Medulla oblongata (tissue), 1 donor: ENCODE measurements around the gene DAPP1.
A peak's percentile ranks its signal among the peaks of the same experiment; 100 is the strongest.
"Not testable (repeated sequence)": the region's sequence is repeated elsewhere in the genome, so short reads cannot be mapped to it uniquely, and the experiment has no call there.

Experiments
- DNase-seq: peaks from one replicate; pipeline ENCODE4 v3.0.0-alpha.2; 2015; ENCODE audit errors: extremely low spot score

The DAPP1 gene, protein sequence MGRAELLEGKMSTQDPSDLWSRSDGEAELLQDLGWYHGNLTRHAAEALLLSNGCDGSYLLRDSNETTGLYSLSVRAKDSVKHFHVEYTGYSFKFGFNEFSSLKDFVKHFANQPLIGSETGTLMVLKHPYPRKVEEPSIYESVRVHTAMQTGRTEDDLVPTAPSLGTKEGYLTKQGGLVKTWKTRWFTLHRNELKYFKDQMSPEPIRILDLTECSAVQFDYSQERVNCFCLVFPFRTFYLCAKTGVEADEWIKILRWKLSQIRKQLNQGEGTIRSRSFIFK

DNA sequence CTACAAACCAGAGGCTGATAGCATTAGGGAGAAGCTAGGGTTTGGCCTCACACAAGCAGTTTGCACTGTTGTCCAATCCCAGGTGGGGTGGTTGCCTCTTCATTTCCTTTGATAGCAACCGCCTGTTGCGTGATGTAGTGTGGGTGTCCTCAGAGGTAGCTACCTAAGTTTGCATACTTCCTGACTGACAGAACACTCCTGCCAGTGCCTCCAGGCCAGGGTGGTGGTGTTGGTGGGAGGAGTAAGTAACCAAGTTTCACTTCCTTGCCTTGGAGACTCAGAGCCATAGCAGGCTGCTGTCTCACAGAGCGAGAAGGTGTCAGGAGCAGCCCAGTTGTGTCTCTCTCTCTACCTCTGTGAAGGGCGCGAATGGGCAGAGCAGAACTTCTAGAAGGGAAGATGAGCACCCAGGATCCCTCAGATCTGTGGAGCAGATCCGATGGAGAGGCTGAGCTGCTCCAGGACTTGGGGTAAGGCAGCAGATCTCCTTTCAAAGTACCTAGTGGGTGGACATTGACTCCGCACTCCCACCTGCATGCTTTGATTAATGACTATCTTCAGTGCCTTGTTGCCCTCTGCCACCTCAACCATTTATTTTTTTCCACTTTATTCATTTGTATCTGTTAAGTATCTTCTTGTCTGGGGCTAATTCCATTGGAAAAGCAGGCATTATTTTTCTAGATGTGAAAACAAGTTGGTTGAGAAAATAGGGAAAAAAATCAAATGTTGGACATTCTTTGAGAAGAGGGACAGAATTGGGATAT is at the start of gene DAPP1:
Gene DAPP1 (plus strand): TSS at position 283 of the 764 bp plus-strand sequence. CDS start 87 bp downstream, at position 370.
- peak; percentile 54 for DNase-seq

DNA sequence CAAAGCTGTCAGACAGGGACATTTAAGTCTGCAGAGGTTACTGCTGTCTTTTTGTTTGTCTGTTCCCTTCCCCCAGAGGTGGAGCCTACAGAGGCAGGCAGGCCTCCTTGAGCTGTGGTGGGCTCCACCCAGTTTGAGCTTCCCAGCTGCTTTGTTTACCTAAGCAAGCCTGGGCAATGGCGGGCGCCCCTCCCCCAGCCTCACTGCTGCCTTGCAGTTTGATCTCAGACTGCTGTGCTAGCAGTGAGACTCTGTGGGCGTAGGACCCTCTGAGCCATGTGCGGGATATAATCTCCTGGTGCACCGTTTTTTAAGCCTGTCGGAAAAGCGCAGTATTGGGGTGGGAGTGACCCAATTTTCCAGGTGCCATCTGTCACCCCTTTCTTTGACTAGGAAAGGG is 45.8 kb upstream of the DAPP1 start:
- not testable (repeated sequence) for DNase-seq

DNA sequence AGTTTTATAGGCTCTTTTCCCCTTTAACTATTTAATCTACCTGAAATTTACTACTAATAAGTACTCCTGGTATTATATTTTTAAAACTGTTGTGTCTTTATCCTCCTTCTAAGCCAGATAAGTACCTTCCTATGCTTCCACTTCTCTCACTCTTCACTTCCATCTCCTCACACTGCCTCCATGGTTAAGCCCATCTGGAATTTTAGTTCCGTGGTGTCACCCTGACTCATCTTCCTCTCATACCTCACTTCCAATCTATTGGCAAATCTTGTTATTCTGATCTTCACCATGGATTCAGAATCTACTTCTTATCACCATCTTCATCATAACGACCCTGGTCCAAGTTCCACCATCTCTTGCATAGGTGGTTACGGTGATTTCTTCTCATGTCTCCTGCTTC is 32.7 kb upstream of the DAPP1 start:
- DNase-seq: no peak

DNA sequence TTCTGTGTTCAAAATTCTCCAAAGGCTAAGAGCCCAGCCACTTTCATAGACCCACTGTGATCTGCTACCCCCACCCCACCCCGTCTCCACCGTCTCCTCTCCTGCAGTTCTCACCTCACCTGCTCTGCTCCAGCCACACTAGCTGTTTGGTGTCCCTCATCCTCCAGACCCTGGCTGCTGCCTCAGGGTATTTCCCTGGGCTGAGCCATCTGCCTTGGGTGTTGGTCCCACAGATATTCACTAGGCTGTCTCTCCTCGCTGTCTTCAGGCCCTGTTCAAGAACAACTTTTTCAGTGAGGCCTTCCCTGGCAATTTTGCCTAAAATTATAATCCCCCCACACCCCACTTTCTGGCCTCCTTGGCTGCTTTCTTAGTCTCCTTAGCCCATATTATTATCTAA is 31.8 kb upstream of the DAPP1 start:
- no peak for DNase-seq

DNA sequence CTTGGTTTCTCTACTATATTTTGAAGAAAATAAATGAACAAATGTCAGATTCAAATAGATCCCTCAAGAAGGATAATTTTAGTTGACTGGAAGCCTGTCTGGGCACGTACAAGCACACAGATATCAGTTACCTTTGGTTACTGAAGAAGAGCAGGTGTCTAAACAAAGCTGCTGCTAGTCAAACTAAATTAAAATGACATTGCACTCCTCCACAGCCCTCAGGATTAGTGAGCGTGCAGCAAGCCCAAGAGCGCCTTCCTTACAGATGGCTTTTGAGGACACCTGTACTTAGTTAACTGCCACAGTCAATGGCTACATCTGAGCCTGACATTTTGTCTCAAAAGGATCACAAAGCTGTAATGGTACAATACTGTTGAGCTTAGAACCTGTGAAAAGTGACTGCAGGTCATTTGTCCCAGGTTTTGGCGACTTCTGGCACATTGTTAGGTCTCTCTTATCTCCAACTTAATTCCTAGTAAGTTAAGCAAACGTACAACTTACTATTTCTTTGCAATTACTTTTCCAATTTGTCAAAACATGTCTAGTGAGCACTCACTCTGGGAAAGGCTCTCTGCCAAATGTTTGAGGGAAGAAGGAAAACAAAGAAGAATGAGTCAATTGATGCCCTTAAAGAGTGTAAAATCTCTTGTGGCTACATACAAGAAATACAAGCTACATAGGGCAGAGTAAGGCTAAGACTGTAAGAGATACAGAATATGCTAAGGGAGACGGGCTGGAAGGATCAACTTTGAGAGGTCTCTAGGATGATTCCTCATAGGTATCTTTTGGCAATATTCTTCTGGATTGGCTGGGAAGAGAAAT is 25.6 kb upstream of the DAPP1 start:
- DNase-seq: no peak

DNA sequence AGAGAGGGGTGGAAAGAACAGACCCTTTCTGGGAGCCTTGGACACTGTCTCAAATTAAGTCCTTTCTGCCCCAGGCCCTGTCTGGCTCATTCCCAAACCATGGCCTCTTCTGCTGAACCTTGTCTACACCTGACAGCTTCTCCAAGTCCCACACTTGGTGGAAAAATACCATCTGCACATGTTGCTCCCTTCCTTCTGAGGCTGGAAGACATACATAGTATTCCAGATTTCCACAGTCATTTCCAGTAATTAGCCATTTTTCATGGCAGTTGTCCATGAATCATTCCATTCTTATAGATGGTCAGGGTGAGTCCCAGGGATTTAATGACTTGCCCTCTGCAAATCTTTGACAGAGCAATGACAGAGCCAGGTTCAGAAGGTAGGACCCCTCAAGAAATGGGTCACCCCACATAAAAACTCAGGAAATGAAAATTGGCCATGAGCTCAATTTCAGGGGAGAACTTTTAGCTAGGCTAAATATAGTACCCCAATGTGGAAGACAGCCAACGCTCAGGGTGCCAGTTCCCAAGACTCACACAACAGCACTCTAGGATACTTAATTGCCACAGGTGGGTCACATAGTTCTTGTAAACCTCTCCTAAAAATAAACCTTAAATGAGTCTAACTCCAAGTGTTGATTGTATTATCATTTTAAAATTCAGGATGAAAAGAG is 16.2 kb upstream of the DAPP1 start:
- DNase-seq: no peak

DNA sequence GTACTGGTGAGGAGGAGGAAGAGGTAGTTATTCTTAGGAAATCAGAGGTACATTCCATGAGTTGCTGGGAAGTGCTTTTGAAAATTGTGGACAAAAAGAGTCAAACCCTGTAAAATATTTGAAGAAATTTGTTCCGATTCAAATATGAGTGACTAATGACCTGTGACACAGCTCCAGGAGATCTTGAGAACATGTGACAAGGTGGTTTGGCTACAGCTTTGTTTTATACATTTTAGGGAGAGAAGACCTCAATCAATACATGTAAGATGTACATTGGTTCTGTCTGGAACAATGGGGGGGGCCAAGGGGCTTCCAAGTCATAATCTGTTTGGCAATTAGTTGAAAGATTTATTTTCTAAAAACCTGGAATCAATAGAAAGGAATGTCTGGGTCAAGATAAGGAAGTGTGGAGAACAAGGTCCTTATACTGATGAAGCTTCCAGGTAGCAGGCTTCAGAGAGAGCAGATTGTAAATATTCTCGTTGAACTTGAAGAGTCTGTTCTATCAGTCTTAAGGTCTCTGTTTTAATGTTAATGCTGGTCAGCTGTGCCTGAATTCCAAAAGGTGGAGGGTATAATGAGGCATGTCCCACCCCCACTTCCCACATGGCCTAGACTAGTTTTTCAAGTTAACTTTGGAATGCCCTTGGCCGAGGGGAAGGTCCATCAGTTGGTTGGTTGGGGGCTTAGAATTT is 15.5 kb upstream of the DAPP1 start:
- DNase-seq: no peak

DNA sequence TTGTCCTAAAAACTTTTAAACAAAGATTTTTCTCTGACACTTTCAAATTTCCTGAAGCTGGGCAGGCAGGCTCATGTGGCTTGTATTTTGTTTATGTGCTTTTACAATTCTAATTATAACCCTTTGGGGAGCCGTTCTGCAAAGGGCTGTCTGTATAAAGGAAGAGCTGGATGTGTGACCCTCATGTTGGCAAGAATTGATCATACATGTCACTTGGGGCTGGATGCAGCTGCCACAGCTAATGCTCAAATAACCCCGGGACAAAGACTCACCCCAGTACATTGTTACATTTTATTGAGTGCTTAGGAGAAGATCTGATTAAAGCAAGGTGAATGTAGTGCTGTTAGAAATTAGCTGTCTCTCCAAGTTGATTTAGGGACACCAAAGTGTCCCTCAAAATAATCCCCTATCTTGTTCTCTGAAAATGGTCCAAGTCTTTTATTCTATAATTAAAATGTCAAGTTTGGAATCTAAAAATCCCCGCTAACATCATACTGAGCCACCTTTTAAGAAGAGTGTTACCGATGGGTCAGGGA is 13.0 kb upstream of the DAPP1 start:
- DNase-seq: no peak

DNA sequence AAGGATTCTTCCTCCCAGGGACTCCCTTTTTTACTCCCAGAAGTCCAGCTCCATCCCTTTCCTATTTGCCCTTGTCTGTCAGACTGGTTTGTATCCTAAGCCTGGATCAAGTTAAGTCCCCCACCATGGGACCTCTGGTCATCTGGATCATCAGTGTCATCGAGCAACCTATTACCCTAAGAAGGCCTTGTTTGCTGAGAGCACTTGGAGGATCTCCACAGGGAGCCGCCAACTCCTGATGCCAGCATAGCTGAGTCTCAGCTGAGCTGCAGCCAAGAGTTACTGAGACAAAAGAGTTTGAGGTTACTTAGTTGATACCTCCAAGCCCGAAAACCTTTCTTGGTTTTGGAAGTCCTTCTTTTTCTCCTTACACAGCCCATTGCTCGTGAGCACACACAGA is 10.1 kb upstream of the DAPP1 start:
- DNase-seq: no peak

DNA sequence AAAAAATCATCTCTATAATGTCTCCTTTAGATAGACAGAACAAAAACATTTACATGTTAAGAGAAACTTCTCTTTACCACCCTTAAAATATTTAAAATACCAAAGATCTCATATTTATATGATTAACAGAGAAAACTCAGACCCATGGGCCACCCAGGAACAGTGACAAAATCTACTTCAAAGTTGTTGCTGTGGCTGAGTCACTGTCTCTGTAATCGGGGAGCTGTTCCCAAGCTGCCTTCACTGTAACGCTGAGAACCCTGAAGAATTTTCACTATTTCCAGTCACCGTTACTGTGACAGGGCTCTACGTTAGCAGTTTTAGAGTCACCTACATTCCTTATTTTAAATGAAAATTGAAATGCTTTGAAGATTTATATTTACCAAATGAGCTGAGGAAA is 9.0 kb upstream of the DAPP1 start:
- DNase-seq: no peak

DNA sequence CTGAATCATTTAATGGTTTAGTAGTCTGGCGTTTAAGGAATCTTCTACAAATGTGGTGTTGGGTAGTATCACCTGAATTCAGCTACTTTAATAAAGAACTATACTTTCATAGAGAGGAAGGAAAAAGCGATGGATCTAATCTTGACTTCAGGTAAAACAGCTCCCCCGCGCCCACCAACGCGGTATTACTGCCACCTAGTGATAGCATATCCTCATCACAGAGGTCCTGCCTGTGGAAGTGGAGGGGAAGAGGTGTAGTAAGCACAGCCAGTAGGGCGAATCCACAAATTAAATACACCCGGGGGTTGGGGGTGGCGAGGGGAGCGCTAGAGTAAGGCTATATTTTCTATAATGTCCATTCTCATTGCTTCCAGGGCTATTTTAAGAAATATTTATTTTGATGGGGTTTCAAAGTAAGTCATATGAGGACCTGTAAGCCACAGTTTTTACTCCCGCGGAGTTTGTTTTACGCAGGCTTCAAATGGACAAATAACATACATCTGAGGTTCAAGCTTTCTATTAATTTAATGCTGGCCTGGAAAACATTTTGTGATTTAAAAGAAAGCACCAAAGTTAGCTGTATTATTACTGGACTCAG is 8.3 kb upstream of the DAPP1 start:
- peak; percentile 12 for DNase-seq

DNA sequence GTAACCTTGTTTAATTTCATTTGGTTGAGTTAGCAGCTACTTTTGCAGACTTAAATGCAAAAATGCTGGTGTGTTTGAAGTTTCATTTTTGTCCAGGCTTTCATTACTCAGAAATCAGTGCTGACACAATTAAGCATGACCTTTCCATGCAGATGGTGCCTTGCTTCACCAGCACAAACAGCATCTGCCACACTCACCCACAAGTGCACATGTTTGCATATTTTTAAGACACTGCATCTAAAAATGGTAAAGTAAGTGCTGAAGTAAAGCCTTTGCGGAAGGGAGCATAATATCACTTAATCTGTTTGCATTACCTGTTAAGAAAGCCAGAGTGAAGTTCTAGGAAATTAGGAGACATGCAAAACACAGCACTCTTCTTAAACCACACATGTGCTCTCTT is 7.3 kb upstream of the DAPP1 start:
- no peak for DNase-seq

DNA sequence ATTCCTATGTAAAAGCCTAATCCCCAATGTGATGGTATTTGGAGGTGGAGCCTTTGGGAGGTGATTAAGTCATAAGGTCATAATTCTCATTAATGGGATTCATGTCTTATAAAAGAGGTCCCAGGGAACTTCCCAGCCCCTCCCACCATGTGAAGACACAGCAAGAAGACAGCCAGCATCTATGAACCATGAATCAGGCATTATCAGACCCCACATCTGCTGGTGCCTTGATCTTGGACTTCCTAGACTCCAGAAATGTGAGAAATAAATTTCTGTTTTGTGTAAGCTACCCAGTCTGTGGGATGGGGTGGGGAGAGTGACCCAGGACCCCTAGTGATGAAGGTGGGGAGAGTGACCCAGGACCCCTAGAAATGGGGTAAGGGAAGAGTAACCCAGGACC is 6.1 kb upstream of the DAPP1 start:
- no peak for DNase-seq

DNA sequence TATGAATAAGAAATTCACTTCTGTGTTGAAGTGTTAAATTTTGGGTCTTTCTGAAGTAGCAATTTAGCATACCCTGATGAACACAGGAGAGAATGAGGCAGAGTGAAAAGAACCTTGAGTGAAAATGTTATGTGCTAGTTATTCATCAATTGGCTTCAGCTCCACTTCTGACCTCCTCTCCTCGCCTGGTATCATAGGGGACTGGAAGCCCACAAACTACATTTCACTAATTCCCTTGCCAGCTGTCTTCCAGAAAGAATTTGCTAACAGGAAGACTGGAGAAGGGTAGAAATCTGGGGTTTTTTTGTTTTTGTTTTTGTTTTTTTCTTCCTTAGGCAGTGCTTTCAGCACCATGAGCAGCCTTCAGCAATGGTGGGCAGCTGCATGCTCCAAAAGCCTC is 5.5 kb upstream of the DAPP1 start:
- no peak for DNase-seq

DNA sequence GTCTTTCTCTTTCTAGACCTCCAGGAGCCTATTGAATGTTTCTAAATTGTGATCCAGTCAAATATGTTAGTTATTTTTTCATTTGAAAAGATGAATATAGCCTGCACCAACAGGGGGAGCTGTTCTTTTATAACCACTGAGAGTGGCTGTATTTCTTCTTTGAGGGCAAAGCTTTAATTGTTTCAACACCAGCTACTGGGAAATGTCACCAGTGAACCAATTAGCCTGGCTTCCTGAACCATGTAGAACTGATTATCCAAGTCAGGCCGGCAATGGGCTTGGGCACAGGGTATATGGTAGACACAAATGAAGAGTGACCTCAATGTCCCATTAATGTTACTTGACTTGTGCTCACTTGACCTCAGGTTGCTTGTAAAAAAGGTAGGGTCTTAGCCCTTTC is 4.8 kb upstream of the DAPP1 start:
- peak; percentile 20 for DNase-seq

DNA sequence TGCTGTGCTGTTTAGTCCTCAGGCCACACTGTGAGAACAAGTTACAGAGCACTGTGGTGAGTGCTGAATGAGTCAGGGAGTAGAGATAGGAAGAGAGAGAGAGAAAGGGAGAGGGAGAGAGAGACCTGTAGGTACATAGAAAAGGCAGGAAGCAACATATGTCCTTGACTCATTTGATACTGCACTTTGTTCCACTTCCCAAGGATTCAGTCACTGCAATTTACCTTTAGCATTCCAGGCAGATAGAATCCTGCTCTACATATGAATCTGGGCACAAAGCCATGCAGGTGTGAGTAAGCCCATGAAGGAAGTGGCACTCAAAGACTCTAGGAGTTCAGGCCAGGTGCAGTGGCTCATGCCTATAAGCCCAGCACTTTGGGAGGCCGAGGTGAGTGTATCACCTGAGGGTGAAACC is 1.0 kb upstream of the DAPP1 start:
- no peak for DNase-seq

DNA sequence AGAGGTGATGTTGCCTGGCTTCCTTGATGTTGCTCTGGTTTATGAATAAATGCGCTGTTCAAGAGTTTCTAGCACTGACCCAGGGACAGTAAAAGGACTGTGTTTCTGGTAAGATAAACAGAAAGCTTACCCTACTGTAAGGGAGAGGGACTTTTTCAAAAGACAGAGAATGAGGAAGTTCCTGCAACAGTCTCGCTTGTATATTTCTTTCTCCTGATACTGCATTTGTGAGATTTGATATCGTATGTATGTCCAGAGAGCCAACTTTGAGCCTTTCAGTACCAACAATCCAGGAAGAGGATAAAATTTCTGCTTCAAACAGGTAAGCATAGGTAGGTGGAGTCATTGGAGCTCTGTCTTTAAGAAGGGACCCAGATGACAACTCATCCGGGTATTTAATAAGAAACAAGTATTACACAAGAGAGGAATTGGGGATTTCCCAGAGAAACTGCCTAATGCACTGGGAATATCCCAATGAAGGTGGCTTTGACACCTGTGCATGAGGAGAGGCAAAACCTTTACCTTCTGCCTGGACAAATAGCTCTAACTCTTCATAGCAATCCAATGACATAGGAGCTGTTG is 773 bp downstream of the DAPP1 start:
- peak; percentile 14 for DNase-seq

DNA sequence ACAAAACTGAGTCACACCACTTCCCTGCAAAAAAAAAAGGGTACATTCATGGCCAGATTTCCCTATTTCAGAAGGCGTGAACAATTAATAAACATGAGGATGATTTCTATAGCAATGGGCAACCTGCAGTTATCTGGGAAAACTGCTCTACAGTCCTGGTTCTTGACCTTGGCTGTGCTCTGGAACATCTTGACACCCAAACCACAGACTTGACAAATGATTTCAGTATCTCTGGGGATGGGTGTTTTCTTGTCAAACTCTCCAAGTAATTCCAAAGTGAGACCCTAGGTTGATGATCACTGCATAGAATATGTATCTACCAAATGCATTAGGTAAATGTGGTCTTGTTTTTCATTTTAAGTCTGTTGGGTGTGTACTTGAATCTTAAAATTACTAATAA is 2.0 kb downstream of the DAPP1 start:
- DNase-seq: no peak

DNA sequence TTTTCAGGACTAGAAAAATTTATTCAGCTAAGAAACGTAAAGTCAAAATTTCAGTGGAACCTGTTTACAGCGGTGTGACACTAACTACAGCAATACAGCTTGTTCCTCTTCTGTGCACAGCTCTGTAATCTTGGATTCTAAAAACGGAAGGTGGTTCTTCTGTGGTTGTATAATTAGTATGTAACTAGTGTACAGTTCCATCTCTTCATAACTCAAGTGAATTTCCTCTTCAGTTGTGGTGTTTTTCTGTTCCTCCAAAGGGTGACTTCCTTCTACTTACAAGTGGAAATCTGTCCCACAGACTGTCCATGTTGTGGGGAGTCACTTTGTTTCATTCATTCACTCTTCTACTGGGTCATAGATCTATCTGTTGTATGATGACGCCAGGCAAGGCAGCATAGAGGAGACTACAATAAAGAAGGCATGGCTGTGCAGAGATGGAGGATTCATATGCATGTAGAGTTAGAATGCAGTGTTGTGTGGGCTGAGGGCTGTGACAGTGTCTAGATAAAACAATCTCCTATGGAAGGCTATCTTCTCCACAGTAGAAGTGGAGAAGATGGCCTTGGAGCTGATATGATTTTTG is 5.4 kb downstream of the DAPP1 start:
- DNase-seq: peak; percentile 35

DNA sequence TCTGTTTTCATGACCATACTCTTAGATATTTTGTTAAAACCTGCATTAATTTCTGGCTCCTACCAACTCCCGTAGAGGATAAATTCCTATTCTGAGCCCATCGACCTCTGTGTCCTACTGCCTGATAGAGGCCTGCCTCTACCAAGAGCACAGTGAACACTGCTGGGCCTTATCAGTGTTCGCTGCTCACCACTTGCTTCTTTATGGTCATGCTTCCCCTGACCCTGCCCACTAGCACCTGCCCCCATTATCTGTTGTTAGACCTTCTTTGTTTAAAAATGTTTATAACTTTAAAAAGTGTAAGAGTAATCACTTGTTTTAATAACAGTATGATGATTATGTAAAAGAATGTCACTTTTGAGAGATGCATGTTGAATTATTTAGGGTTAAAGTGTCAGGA is 6.1 kb downstream of the DAPP1 start:
- no peak for DNase-seq
